GM21528 (cell line): ENCODE data around the gene NUDT8.
"Not testable (repeated sequence)": the region's sequence is repeated elsewhere in the genome, so short reads cannot be mapped to it uniquely, and the experiment has no call there.

Experiments used
- ATAC-seq: cut with Tn5 transposase; IDR thresholded peaks from one replicate; pipeline ENCODE4 v1.9.1; 2021; ENCODE audit warnings: mild to moderate bottlenecking, moderate library complexity; ENCODE audit not compliant: unreplicated experiment, low FRiP score

Gene NUDT8

DNA sequence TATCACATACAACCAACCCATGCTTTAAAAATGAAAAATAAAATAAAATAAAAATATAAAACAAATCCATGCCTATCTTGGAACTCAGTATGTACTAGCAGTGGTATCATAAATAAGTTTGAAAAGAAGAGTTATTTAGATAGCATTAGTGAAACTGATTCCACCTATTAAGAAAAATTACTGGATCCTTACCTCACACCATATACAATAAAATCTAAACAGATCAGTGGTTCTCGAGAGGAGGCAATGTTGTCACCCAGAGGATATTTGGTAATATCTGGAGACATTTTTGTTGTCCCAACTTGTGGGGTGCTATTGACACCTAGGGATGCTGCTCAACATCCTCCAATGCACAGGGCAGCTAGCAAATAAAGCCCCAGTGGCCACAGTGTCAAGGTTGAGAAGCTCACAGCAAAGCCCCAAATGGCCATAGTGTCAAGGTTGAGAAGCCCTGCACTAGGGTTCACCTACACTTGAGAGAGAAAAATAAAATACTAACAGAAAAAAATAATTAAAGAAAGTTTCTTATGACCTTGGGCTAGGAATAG, 32.9 kb downstream of the NUDT8 start:
- ATAC-seq = no peak

DNA sequence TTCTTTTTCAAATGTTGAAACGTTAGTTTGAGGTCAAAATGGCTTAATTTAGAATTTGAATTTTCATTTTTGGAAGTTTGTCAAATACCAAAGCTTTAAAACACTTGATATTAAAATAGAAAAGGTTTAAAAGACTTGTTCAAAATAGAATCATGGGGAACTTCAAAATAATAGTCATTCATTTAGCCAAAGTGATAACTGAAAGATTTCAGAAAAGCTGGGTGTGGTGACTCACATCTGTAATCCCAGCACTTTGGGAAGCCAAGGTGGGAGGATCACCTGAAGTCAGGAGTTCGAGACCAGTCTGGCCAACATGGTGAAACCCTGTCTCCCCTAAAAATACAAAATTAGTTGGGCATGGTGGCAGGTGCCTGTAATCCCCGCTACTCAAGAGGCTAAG, 35.3 kb downstream of the NUDT8 start:
- ATAC-seq = no peak

DNA sequence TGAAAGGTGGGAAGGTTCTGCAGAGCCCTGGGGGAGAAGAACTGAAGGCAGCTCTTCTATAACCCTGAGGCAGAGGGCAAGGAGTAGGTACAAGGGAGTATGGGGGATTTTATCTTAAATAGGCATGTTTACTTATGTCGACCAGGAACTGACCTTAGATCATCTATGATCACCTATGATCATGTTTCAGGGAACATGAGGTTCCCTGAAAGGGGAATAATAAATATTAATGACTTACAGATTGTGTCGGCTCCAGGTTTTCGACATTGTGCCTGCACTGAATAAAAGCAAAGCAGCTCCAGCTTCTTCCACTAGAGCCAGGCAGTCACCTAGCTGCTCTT, 36.2 kb downstream of the NUDT8 start:
- no peak for ATAC-seq

DNA sequence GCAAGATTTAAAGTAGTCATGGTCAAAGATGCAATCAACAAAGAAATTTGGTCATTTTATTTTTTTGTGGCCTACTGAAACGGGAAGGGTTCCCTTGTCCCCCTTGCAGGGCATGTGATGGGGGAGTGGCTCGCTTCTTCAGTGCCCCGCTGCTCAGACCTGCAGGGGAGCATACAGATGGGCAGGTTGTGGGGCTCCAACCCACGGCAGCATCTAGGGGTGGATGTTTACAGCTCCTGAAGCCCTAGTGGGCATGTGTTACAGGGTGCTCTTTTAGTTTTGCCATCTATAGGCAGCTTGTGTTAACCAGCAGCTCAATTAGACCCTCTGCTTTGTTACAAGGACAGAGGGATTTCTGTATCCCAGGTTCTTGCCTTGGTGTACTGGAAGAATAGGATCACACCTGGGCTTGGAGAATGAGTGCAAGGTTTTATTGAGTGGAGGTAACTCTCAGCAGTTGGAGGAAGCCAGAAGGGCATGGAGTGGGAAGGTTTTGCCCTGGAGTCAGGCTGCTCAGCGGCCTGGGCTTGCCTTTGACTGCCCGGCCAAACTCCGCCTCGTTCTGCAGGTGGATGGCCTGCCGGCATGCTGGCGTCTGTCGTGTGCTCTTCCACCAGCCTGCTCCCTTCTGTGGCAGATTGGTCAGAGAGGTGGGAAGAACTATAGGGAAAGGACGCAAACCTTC, 36.7 kb downstream of the NUDT8 start:
- no peak for ATAC-seq

DNA sequence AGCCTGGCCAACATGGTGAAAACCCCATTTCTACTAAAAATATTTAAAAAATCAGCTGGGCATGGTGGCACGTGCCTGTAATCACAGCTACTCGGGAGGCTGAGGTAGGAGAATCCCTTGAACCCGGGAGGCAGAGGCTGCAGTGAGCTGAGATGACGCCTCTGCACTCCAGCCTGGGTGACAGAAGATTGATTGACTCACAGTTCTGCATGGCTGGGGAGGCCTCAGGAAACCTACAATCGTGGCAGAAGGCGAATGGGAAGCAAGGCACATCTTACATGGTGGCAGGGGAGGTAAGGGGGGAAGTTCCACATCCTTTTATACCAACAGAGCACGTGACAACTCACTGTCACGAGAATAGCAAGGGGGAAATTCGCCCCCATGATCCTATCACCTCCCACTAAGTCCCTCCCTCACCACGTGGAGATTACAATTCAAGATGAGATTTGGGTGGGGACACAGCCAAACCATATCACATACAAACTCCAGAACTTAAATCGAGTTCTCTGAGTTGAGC, 40.8 kb downstream of the NUDT8 start:
- ATAC-seq = not testable (repeated sequence)

DNA sequence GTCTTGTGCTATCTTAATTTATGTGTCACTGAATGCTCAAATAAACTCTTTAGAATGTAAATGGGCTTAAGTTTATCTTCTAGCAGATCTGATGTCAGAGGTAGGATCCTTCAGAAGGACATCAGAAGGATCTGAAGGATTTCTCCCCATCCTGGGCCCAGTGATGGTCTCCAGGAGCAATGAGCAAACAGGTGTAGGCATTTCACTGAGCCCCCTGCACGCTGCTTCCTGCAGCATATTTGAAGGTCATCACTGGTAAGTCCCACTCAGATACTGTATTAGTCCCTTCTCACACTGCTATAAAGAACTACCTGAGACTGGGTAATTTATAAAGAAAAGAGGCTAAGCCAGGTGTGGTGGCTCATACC, 41.6 kb downstream of the NUDT8 start:
- ATAC-seq = peak; percentile 22

DNA sequence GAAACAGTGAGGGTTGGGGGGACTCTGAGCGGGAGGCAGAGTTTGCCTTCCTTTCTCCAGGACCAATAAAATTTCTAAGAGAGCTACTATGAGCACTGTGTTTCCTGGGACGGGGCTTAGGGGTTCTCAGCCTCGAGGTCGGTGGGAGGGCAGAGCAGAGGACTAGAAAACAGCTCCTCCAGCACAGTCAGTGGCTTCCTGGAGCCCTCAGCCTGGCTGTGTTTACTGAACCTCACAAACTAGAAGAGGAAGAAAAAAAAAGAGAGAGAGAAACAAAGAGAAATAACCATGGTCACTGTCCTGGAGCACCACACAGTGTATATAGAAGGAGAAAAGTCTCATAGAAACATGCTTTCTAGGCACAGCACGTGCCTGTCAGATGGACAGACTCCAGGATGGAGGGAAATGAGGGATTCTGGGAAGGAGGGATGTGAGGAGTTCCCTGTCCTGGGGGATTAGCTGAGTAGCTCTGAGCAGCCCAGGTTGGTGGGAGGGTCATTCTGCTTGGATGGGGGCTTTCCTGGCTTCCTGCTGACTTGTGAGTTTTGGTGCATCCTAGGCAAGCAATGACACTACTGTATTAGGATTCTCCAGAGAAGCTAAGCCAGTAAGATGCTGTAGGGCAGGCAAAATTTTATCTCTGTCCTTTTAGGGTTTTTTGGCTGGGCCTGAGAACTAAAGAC, 43.0 kb downstream of the NUDT8 start:
- ATAC-seq = no peak

DNA sequence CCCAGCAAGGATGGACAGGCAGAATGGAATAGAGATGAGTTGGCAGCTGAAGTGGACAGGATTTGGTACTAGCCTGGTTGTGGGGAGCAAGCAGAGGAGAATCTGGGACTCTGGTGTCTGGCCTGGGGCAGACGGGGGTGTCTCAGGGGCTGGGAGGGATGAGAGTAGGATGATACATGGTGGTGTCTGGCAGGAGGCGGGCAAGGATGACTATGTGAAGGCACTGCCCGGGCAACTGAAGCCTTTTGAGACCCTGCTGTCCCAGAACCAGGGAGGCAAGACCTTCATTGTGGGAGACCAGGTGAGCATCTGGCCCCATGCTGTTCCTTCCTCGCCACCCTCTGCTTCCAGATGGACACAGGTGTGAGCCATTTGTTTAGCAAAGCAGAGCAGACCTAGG, 43.8 kb downstream of the NUDT8 start:
- no peak for ATAC-seq

DNA sequence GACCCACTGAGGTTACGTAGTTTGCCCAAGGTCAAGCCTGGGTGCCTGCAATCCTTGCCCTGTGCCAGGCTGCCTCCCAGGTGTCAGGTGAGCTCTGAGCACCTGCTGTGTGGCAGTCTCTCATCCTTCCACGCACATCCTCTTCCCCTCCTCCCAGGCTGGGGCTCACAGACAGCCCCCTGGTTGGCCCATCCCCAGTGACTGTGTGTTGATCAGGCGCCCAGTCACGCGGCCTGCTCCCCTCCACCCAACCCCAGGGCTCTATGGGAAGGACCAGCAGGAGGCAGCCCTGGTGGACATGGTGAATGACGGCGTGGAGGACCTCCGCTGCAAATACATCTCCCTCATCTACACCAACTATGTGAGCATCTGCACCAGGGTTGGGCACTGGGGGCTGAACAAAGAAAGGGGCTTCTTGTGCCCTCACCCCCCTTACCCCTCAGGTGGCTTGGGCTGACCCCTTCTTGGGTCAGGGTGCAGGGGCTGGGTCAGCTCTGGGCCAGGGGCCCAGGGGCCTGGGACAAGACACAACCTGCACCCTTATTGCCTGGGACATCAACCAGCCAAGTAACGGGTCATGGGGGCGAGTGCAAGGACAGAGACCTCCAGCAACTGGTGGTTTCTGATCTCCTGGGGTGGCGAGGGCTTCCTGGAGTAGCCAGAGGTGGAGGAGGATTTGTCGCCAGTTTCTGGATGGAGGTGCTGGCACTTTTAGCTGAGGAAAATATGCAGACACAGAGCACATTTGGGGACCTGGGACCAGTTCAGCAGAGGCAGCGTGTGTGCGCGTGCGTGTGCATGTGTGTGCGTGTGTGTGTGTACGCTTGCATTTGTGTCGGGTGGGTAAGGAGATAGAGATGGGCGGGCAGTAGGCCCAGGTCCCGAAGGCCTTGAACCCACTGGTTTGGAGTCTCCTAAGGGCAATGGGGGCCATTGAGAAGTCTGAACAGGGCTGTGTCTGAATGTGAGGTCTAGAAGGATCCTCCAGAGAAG, 44.6 kb downstream of the NUDT8 start:
- ATAC-seq = no peak

DNA sequence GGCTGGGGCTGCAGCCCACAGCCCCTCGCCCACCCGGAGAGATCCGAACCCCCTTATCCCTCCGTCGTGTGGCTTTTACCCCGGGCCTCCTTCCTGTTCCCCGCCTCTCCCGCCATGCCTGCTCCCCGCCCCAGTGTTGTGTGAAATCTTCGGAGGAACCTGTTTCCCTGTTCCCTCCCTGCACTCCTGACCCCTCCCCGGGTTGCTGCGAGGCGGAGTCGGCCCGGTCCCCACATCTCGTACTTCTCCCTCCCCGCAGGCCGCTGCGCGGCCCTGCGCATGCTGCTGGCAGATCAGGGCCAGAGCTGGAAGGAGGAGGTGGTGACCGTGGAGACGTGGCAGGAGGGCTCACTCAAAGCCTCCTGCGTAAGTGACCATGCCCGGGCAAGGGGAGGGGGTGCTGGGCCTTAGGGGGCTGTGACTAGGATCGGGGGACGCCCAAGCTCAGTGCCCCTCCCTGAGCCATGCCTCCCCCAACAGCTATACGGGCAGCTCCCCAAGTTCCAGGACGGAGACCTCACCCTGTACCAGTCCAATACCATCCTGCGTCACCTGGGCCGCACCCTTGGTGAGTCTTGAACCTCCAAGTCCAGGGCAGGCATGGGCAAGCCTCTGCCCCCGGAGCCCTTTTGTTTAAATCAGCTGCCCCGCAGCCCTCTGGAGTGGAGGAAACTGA, 45.4 kb downstream of the NUDT8 start:
- peak; percentile 6 for ATAC-seq

DNA sequence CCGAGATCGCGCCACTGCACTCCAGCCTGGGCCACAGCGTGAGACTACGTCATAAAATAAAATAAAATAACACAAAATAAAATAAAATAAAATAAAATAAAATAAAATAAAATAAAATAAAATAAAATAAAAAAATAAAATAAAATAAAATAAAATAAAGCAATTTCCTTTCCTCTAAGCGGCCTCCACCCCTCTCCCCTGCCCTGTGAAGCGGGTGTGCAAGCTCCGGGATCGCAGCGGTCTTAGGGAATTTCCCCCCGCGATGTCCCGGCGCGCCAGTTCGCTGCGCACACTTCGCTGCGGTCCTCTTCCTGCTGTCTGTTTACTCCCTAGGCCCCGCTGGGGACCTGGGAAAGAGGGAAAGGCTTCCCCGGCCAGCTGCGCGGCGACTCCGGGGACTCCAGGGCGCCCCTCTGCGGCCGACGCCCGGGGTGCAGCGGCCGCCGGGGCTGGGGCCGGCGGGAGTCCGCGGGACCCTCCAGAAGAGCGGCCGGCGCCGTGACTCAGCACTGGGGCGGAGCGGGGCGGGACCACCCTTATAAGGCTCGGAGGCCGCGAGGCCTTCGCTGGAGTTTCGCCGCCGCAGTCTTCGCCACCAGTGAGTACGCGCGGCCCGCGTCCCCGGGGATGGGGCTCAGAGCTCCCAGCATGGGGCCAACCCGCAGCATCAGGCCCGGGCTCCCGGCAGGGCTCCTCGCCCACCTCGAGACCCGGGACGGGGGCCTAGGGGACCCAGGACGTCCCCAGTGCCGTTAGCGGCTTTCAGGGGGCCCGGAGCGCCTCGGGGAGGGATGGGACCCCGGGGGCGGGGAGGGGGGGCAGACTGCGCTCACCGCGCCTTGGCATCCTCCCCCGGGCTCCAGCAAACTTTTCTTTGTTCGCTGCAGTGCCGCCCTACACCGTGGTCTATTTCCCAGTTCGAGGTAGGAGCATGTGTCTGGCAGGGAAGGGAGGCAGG, 46.2 kb downstream of the NUDT8 start, which contains the start of gene GSTP1:
Gene GSTP1, plus strand, starts transcription at position 566 of the 958 bp plus-strand sequence. Its CDS starts 32 bp downstream, at position 598.
- peak; percentile 54 for ATAC-seq

DNA sequence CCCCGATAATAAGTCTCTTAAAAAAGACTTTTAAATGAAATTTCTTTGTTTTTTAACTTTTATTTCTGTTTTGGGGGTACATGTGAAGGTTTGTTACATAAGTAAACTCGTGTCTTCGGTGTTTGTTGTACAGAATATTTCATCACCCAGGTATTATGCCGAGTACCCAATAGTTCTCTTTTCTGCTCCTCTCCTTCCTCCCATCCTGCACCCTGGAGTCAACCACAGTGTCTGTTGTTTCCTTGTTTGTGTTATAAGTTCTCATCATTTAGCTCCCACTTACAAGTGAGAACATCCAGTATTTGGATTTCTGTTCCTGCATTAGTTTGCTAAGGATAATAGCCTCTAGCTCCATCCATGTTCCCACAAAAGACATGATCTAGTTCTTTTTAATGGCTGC, 47.7 kb downstream of the NUDT8 start:
- ATAC-seq = no peak

DNA sequence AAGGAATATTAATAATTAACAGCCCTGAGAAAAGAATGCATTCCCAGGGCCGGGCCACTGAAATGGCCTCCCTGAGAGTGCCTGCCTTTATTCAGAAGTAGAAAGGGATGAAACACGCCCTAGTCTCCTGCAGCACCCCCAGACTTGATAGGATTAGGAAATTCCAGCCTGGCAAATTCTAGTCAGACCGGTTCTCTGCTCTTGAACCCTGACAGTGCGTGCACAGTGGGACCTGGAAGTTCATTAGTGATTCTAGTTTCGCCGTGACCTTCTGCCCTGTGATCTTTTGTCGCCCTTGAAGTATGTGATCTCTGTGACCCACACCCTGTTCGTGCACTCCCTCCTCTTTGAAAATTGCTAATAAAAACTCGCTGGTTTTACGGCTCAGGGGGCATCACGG, 48.3 kb downstream of the NUDT8 start:
- ATAC-seq = no peak

DNA sequence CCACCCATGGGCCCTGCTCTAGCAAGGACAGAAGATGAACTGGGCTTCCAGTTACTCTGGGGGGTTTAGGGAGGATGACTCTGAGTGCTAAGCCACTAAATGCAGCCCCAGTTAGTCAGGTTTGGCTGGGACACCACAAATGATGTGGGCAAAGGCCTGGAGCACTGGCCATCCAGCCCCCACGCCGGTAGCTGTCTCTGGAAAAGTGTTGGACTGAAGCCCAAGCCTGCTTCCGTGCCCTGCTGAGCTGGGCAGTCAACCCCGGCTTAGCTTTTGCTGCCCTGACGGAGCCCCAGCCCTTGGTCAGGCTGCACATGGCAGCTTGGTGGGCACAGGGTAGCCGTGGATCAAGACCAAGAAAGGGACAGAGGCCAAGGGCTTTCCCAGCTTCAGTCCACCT, 51.8 kb downstream of the NUDT8 start:
- ATAC-seq = no peak
